ENCODE measurements around the gene KCNE4.

The KCNE4 gene

GRCh38 chr2:223041527-223042109, 10.4 kb upstream of the KCNE4 start:
- DNase-seq, result no peak

DNA sequence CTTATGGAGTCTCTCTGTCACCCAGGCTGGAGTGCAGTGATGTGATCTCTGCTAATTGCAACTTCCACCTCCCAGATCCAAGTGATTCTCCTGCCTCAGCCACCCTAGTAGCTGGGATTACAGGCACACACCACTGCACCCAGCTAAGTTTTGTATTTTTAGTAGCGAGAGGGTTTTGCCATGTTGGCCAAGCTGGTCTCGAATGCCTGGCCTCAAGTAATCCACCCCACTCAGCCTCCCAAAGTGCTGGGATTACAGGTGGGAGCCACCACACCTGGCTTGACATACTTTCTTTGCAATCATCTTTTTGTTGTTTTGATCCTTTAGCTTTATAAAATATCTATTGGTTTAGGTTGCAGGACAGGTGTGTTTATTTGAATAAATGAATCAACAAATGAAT, 9.7 kb upstream of the KCNE4 start:
- no peak for DNase-seq

DNA sequence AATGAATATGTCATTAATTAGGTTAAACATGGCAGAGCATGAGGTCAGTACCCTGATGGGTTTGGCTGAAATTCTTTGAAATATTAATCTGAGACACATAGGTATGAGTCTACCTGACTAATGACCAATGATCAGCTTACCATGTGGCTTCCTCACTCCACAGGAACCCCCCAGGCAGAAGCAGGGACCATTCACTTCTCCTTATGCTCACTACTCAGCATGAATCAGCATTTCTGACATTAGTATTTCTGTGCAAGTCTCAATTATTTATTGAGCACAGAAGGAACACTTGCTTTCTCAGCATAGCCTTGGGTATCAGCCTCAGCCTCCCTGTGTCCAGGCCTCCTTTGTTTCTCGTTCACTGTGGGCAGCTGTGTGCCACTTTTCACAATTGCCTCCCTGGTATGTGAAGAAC, 9.3 kb upstream of the KCNE4 start:
- no peak for DNase-seq

- DNase-seq, result no peak
These were observed 8.6 kb upstream of the KCNE4 start for GRCh38 chr2:223043164-223043941.

DNA sequence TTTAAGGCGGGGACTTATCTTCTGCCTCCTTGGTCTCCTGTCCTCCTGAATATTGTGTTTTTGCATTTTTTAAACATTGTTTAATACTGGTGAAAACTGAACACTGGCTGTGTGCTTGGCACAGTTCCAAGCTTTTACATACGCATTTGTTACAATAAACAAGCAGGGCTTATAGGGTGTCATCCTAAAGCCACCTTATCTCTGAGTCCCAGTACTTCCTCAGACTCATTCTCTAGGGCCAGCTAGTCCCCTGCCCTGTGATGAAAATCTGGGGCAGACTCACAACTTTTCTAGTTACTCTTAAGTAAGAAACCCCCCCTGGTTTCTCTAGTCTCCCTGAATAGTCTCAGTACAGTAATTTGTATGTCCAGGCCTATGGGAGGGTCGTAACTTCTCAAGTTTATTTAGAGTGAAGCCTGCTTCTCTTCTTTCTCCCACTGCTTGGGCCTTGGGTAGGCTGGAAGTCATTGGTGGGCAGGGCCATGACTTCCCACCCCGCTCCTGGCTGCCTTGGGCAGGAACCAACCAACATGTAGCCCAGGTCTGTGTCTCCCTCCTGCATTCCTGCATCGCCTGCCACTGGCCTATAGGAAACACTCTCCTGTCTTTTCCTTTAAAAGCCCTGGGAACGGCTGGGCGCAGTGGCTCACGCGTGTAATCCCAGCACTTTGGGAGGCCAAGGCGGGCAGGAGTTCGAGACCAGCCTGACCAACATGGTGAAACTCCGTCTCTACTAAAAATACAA, 7.7 kb upstream of the KCNE4 start:
- no peak for DNase-seq

DNA sequence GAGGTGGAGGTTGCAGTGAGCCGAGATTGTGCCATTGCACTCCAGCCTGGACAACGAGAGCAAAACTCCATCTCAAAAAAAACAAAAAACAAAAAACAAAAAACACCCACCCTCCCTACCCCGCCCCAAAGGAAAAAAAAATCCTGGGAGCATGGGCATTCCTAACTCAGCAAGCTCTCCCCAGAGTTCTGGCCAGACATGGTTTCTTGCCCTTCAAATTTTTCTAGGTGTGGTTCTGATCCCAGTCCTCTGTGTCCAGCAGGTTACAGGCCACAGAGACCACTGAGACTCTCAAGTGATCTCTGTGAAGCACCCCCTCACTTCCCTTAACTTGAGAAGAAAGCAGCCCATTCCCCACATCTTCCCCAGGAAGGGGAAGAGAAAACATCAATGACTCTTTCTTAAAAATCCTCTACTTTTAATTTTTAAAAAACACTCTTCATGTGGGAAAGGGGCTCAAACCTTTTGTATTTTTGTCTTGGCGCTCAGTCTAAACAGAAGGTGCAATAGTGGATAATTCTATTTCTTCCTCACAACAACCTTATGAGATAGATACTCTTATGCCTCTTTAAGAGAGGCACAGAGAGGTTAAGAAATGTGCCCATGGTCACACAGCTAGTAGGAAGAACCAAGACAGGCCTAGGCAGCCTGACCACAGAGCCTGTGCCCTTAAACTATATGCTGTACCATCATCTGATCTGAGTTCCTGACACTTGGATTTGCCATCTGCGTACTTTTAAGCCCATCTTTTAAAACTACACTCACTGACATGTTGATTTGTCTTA, 6.9 kb upstream of the KCNE4 start:
- DNase-seq, result no peak

- DNase-seq, result no peak
These were observed 5.4 kb upstream of the KCNE4 start for GRCh38 chr2:223046470-223047040.

- DNase-seq, result no peak
These were observed 4.7 kb upstream of the KCNE4 start for GRCh38 chr2:223047260-223047761.

- DNase-seq, result no peak
These were observed 3.5 kb upstream of the KCNE4 start for GRCh38 chr2:223048519-223048918.

DNA sequence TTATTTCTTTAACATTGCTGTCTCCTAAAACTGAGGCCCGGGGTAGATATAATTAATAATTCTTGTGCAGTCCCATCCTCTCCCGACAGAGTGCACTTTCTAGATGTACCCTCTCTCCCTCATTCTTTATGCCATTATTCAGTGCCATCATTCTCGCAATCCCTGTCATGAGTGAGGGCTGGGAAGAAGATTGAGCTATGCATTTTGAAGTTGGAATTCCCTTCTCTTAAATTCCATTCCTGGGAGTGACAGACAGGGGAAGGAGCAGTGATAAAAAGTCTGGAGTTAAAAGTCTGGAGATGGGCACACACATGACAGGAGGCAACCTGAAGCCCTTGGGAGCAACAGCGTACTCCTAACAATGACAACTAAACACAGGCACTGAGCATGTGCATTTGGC, 2.6 kb upstream of the KCNE4 start:
- DNase-seq, result no peak

DNA sequence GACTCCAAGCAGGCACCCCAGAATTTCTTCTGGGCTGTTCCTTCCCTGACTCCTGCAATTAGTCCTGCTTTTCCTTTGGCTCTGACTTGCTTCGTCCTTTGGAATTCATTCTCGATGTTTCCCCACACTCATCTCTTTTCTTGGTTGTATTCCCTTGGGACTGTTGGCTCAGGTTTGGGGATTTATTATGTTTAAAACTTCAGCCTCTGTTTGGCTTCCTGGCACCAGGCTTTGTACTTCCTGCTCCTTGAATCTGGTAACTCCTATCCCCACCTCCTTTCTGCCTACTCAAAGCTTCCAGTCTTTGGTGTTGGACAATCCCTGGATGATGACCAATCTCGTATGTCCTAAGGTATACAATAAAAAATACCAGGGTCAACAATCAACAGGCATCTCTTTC, 1.8 kb upstream of the KCNE4 start:
- no peak for DNase-seq

DNA sequence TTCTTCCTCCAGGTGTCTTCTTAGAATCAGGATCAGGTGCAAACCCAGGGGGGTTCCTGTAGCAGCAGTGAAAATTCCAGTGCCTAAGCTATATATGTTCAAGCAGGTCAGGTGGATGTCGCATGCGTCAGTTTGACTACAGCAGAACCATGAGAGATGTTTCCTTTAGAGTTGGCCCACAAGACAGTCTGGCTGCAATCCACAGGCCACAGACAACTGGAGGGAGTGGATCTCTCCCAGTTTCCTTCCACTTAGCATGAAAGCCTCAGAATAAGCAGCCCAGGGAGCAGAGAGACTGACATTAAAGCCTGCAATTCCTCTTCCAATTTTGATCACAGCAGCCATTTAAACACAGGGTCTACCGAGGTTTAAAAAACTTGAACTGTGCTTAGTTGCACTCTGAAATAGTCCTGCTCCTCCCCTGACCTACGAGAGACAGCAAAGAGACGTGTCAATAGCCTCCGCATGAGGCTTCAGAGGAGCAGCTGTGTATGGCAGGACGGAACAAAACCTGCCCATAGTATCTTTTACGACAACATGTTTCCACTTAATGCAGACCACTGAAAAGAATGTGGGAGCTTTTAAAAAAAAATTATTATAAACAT, 988 bp upstream of the KCNE4 start:
- DNase-seq, result no peak

GRCh38 chr2:223052548-223053483, 826 bp downstream of the KCNE4 start:
- DNase-seq, result no peak

- no peak for DNase-seq
These were observed 1.6 kb downstream of the KCNE4 start for GRCh38 chr2:223053484-223054192.

GRCh38 chr2:223054193-223054781, 2.3 kb downstream of the KCNE4 start:
- DNase-seq, result no peak

DNA sequence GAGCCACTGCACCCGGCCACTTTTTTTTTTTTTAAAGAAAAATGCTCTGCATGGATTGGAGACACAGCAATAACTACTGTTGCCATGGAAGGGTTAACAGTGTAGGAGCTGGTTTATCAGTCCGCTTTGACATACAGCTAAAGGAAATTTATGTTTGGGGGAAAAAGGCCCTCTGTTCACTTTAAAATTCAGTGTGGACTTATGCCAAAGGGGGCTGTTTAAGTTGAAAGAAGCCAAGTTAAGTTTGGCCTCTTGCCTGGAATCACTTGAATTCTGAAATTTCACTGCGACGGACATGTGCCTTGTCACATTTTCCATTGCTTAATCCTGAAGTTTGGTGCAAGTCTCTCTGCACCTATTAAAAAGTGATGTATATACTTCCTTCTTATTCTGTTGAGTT, 3.1 kb downstream of the KCNE4 start:
- DNase-seq, result peak; percentile 74

GRCh38 chr2:223055836-223056235, 3.8 kb downstream of the KCNE4 start:
- no peak for DNase-seq

DNA sequence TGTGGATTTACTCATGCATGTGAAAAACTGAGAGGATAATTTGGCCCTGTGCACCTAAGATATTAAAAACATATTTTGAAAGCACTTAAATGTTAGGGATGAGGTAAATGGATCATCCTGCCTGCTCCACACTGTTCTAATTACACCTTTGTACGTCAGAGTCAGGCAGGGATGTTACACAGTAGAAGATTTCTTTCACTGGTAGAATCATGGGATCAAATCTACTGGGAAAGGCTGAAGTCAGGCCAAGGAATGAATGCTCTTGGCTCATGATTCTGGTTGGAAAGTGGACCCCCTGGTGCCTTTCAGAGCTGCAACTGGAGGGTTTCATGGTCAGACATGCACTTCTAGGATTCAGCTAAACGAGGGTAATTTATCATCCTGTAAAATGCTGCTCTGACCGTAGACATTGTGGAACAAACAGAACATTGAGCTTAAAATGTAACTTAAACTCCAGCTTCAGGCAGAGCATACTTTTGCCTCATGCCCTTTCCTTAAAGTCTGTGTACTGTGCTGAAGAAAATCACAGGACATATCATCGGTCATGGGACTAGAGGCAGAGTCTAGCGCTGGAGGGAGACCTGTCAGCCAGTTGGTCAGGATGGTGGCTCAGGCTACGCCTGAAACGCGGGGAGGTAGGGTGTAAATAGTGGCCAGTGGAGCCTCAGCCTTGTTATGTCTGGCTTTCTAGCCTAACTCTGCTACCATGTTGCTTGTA, 4.9 kb downstream of the KCNE4 start:
- DNase-seq, result no peak

DNA sequence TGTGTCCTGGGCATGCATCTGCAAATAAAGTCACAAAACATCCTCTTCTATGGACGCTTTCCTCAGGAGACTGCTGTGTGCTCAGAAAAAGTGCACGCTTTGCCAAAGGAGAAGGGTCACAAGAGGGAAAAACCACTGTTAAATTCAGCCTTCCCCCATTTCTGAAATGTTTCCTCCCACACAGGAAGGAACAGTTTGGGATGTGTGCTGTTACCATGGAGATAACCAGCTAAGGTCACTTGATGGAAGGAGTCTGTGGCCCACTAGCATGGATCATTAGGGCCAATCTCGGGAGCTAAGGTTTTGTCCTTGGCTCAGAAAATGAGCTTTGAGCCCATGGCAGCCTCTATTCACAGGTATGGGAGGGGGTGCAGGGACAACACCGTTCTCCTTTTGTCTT, 5.6 kb downstream of the KCNE4 start:
- DNase-seq, result no peak

Measured in NCI-H1694 (cell line).